ENCODE measurements around the gene WRNIP1.

WRNIP1 gene

GRCh38 chr6:2737885-2738284, 27.3 kb upstream of the WRNIP1 start:
- TF ChIP-seq ARNTL (CRISPR knock-in tag; IDR thresholded peaks at IDR 0.05; ENCODE audit: borderline replicate concordance, low read depth) (no peak), CREB5 (CRISPR knock-in tag; IDR thresholded peaks at IDR 0.05; ENCODE audit: low read depth) (no peak), CSRNP3 (CRISPR knock-in tag; IDR thresholded peaks at IDR 0.05) (no peak), POU6F1 (CRISPR knock-in tag; IDR thresholded peaks at IDR 0.05; ENCODE audit: borderline replicate concordance, low read depth) (no peak), ISL1 (CRISPR knock-in tag; IDR thresholded peaks at IDR 0.05) (no peak), ZNF70 (CRISPR knock-in tag; IDR thresholded peaks at IDR 0.05) (no peak), RARB (CRISPR knock-in tag; IDR thresholded peaks at IDR 0.05) (no peak), ZFP30 (CRISPR knock-in tag; IDR thresholded peaks at IDR 0.05) (no peak), PPARA (CRISPR knock-in tag; IDR thresholded peaks at IDR 0.05; ENCODE audit: borderline replicate concordance) (no peak), ZNF8 (CRISPR knock-in tag; IDR thresholded peaks at IDR 0.05) (no peak), BACH2 (CRISPR knock-in tag; IDR thresholded peaks at IDR 0.05; ENCODE audit: borderline replicate concordance) (no peak), TOX (CRISPR knock-in tag; IDR thresholded peaks at IDR 0.05; ENCODE audit: borderline replicate concordance) (no peak), ZFP3 (CRISPR knock-in tag; IDR thresholded peaks at IDR 0.05) (no peak), ZNF565 (CRISPR knock-in tag; conservative IDR thresholded peaks at IDR 0.05; ENCODE audit: low read depth) (no peak), PATZ1 (CRISPR knock-in tag; IDR thresholded peaks at IDR 0.05; ENCODE audit: borderline replicate concordance) (no peak), ESRRG (CRISPR knock-in tag; IDR thresholded peaks at IDR 0.05) (no peak), GLIS3 (CRISPR knock-in tag; IDR thresholded peaks at IDR 0.05) (no peak)
- no peak for ATAC-seq

GRCh38 chr6:2738373-2738979, 26.7 kb upstream of the WRNIP1 start:
- peak; percentile 91 for ATAC-seq
- TF ChIP-seq ZFP3 (CRISPR knock-in tag; IDR thresholded peaks at IDR 0.05) (no peak), PATZ1 (CRISPR knock-in tag; IDR thresholded peaks at IDR 0.05; ENCODE audit: borderline replicate concordance) (no peak), ZNF8 (CRISPR knock-in tag; IDR thresholded peaks at IDR 0.05) (no peak), TOX (CRISPR knock-in tag; IDR thresholded peaks at IDR 0.05; ENCODE audit: borderline replicate concordance) (no peak), TSHZ2 (CRISPR knock-in tag; IDR thresholded peaks at IDR 0.05) (no peak), ESRRG (CRISPR knock-in tag; IDR thresholded peaks at IDR 0.05) (no peak), CSRNP3 (CRISPR knock-in tag; IDR thresholded peaks at IDR 0.05) (no peak), GLIS3 (CRISPR knock-in tag; IDR thresholded peaks at IDR 0.05) (no peak), ZNF70 (CRISPR knock-in tag; IDR thresholded peaks at IDR 0.05) (no peak), CREB5 (CRISPR knock-in tag; IDR thresholded peaks at IDR 0.05; ENCODE audit: low read depth) (no peak), CSDC2 (CRISPR knock-in tag; IDR thresholded peaks at IDR 0.05) (no peak), PPARA (CRISPR knock-in tag; IDR thresholded peaks at IDR 0.05; ENCODE audit: borderline replicate concordance) (no peak), POU6F1 (CRISPR knock-in tag; IDR thresholded peaks at IDR 0.05; ENCODE audit: borderline replicate concordance, low read depth) (no peak), BACH2 (CRISPR knock-in tag; IDR thresholded peaks at IDR 0.05; ENCODE audit: borderline replicate concordance) (no peak), ZC3H10 (CRISPR knock-in tag; IDR thresholded peaks at IDR 0.05) (no peak), RARB (CRISPR knock-in tag; IDR thresholded peaks at IDR 0.05) (no peak), ISL1 (CRISPR knock-in tag; IDR thresholded peaks at IDR 0.05) (no peak), OSR1 (CRISPR knock-in tag; IDR thresholded peaks at IDR 0.05) (no peak), SNAI2 (CRISPR knock-in tag; IDR thresholded peaks at IDR 0.05) (no peak)
